Naive thymus-derived CD4-positive, alpha-beta T cell (primary cell): ENCODE data around the gene BNIP5. TPM values are rescaled to one million over a fixed set of nuclear protein-coding genes. Genes with fewer than 3 reads are reported as not detected.
A peak's percentile ranks its signal among the peaks of the same experiment; 100 is the strongest.

Experiments used
- ATAC-seq: fragments of 150-1000 bp; cut with Tn5 transposase; 2 replicates; pipeline ENCODE4 v1.10.0; 2021; ENCODE audit warnings: mild to moderate bottlenecking, moderate library complexity
- CTCF ChIA-PET: fragments of 350-600 bp; sonication (Branson Sonifier 250); formaldehyde crosslinking; loops from one replicate; lab custom pipeline; 2021; ENCODE audit warnings: antibody characterized with exemption; lab: Charles Lee
- POLR2A ChIA-PET: fragments of 350-600 bp; sonication (Branson Sonifier 250); formaldehyde crosslinking; loops from one replicate; lab custom pipeline; 2021; ENCODE audit warnings: antibody characterized with exemption, inconsistent platforms; lab: Charles Lee
- DNase-seq, 9 donors: peaks; one replicate each; pipeline versions ENCODE4 v3.0.0 to v3.0.0-alpha.2; 2020 to 2022; ENCODE audit warnings: mixed read lengths in 1 of 9
- H3K27ac ChIP-seq: one replicate; pipeline ENCODE4 v1.7.0; 2013; ENCODE audit warnings: mild to moderate bottlenecking, low read depth, low read length, moderate library complexity
- H3K27me3 ChIP-seq, 2 donors: one replicate each; pipeline ENCODE4 v1.7.0; 2013; ENCODE audit warnings: low read length in 2 of 2, mild to moderate bottlenecking in 2 of 2, moderate library complexity in 2 of 2; ENCODE audit not compliant: control insufficient read depth in 2 of 2, insufficient read depth in 2 of 2
- H3K36me3 ChIP-seq, 3 experiments: 1 replicate in 2 of 3; 2 replicates in 1 of 3; pipeline ENCODE4 v1.7.0; 2013; ENCODE audit warnings: low read length in 3 of 3, mild to moderate bottlenecking in 3 of 3, moderate library complexity in 1 of 3; ENCODE audit not compliant: insufficient read depth in 3 of 3, control insufficient read depth in 2 of 3
- H3K4me1 ChIP-seq, 2 donors: one replicate each; pipeline ENCODE4 v1.7.0; 2013; ENCODE audit warnings: low read length in 2 of 2, mild to moderate bottlenecking in 2 of 2, moderate library complexity in 1 of 2; ENCODE audit not compliant: control insufficient read depth in 2 of 2, insufficient read depth in 2 of 2
- H3K4me3 ChIP-seq: 2 replicates; pipeline ENCODE4 v1.7.0; 2013; ENCODE audit warnings: mild to moderate bottlenecking, low read length
- H3K9me3 ChIP-seq, 3 experiments: 1 replicate in 2 of 3; 2 replicates in 1 of 3; pipeline ENCODE4 v1.7.0; 2013; ENCODE audit warnings: low read length in 3 of 3; ENCODE audit not compliant: control insufficient read depth in 2 of 3
- H3K27ac Mint-ChIP-seq, 9 donors: one replicate each; pipeline ENCODE4 v1.8.0; 2020 to 2022; ENCODE audit warnings: mixed read lengths in 9 of 9, mild to moderate bottlenecking in 8 of 9, moderate library complexity in 5 of 9, inconsistent platforms in 2 of 9
- H3K27me3 Mint-ChIP-seq, 5 donors: one replicate each; pipeline ENCODE4 v1.8.0; 2021 to 2022; ENCODE audit warnings: mixed read lengths in 5 of 5, mild to moderate bottlenecking in 1 of 5
- H3K36me3 Mint-ChIP-seq, 5 donors: one replicate each; pipeline ENCODE4 v1.8.0; 2020 to 2022; ENCODE audit warnings: mixed read lengths in 5 of 5, mild to moderate bottlenecking in 3 of 5, inconsistent platforms in 1 of 5
- H3K4me1 Mint-ChIP-seq, 7 donors: one replicate each; pipeline ENCODE4 v1.8.0; 2020 to 2022; ENCODE audit warnings: mixed read lengths in 7 of 7, mild to moderate bottlenecking in 3 of 7, inconsistent platforms in 1 of 7
- H3K4me3 Mint-ChIP-seq, 10 donors: one replicate each; pipeline ENCODE4 v1.8.0; 2020 to 2022; ENCODE audit warnings: mild to moderate bottlenecking in 10 of 10, mixed read lengths in 10 of 10, moderate library complexity in 6 of 10, inconsistent platforms in 2 of 10
- H3K9me3 Mint-ChIP-seq, 11 donors: one replicate each; pipeline ENCODE4 v1.8.0; 2020 to 2022; ENCODE audit warnings: mixed read lengths in 11 of 11, mild to moderate bottlenecking in 4 of 11, inconsistent platforms in 1 of 11, moderate library complexity in 1 of 11
- intact Hi-C, 2 donors: fragments of 100-400 bp; cut with micrococcal nuclease; formaldehyde crosslinking; loops; one replicate each; pipeline ENCODE4 v1.15.1; 2023
- polyA plus RNA-seq, 2 donors: library from polyadenylated mRNA; unstranded; fragments of 300-500 nt; fragmentation: Illumina TruSeq; gene quantifications; one replicate each; pipeline ENCODE4 v1.2.3, GENCODE V29; 2021
- total RNA-seq, 6 experiments: library from RNA in 5 of 6; stranded (reverse) in 5 of 6; gene quantifications; 1 replicate in 5 of 6; 2 replicates in 1 of 6; pipeline ENCODE4 v1.2.3 and lab custom pipeline; 2021 to 2026

BNIP5 gene
- total and polyA plus RNA-seq, 7 experiments from 2014 or later = 0.05 TPM; not detected in 6

- Histone ChIP-seq H3K4me1 (no peaks in the 10 kb centered on the region), H3K27ac (no peak overlapping the region), H3K9me3 (no peaks in the 10 kb centered on the region), H3K27me3 (no peaks in the 10 kb centered on the region), H3K36me3 (no peaks in the 10 kb centered on the region), H3K4me3 (no peak overlapping the region)
- no peaks in the 10 kb centered on the region for H3K27me3 Mint-ChIP-seq
- no peak for ATAC-seq
- POLR2A ChIA-PET = no interaction called here
- H3K36me3 Mint-ChIP-seq = peaks cover 0 to 4% (median 0%) of the 10 kb centered on the region in 5 donors
- H3K4me3 Mint-ChIP-seq = no peak overlapping the region
- H3K27ac Mint-ChIP-seq = no peak overlapping the region
- DNase-seq = no peak
- H3K9me3 Mint-ChIP-seq = no peaks in the 10 kb centered on the region
- intact Hi-C loops = no loop called here
- CTCF ChIA-PET = no interaction called here
- peaks cover 0 to 17% (median 0%) of the 10 kb centered on the region in 7 donors for H3K4me1 Mint-ChIP-seq
Measured at GRCh38 chr6:36378936-36379335, 42.2 kb upstream of the BNIP5 start.

DNA sequence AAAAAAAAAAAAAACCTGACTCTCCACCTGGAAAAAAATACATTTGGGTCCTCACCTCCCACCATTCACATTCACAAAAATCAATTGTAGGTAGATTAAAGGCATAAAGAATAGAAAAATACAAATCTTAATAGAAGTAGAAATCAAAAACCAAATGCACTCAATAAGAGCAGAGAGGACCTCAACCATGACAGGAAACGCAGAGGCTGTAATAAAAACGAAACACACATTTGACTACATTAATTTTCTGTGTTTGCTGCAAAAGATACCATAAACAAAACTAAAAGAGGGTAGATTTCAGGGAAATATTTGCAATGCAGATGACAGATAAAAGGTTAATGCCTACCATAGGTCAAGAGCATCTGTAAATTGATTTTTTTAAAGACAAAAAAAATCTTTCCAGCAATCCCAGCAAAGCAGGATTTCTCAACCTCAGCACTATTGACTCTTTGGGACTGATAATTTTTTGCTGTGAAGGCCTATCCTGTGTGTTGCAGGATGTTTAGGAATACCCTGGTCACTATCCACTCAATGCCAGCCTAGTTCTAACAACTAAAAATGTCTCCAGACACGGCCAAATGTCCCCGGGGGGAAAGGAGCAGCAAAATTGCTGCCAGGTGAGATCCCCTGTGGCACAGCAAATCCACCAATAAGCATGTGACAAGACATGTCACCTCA, 41.7 kb upstream of the BNIP5 start:
- DNase-seq = no peak
- intact Hi-C loops = no loop called here

GRCh38 chr6:36377594-36377993, 40.9 kb upstream of the BNIP5 start:
- no peaks in the 10 kb centered on the region for H3K9me3 ChIP-seq
- H3K4me1 Mint-ChIP-seq = peaks cover 0 to 3% (median 0%) of the 10 kb centered on the region in 7 donors
- no peaks in the 10 kb centered on the region for H3K9me3 Mint-ChIP-seq
- H3K27ac Mint-ChIP-seq = no peak overlapping the region
- ATAC-seq = no peak
- POLR2A ChIA-PET = no interaction called here
- no peak for DNase-seq
- no peak overlapping the region for H3K4me3 ChIP-seq
- no peak overlapping the region for H3K27ac ChIP-seq
- no peaks in the 10 kb centered on the region for H3K36me3 ChIP-seq
- CTCF ChIA-PET = interaction anchor here (0.6 kb wide), 1 partner anchor 9 kb away, joined by 3 read pairs; no protein-coding TSS in a partner anchor
- H3K36me3 Mint-ChIP-seq = peaks cover 0 to 4% (median 0%) of the 10 kb centered on the region in 5 donors
- no peaks in the 10 kb centered on the region for H3K27me3 Mint-ChIP-seq
- no peak overlapping the region for H3K4me3 Mint-ChIP-seq
- no peaks in the 10 kb centered on the region for H3K27me3 ChIP-seq
- H3K4me1 ChIP-seq = no peaks in the 10 kb centered on the region
- intact Hi-C loops = no loop called here

More for the DNA sequence above, 41.7 kb upstream of the BNIP5 start:
- peaks cover 0 to 11% (median 0%) of the 10 kb centered on the region in 7 donors for H3K4me1 Mint-ChIP-seq
- ChIA-PET CTCF (interaction anchor here (0.6 kb wide), 1 partner anchor 9 kb away, joined by 3 read pairs; no protein-coding TSS in a partner anchor), POLR2A (no interaction called here)
- Histone ChIP-seq H3K4me3 (no peak overlapping the region), H3K27ac (no peak overlapping the region), H3K36me3 (no peaks in the 10 kb centered on the region), H3K9me3 (no peaks in the 10 kb centered on the region), H3K27me3 (no peaks in the 10 kb centered on the region), H3K4me1 (no peaks in the 10 kb centered on the region)
- no peaks in the 10 kb centered on the region for H3K27me3 Mint-ChIP-seq
- H3K9me3 Mint-ChIP-seq = no peaks in the 10 kb centered on the region
- H3K36me3 Mint-ChIP-seq = peaks cover 0 to 4% (median 0%) of the 10 kb centered on the region in 5 donors
- no peak for ATAC-seq
- peak overlapping the region in 1 of 9 donors; percentile 36 for H3K27ac Mint-ChIP-seq
- H3K4me3 Mint-ChIP-seq = no peak overlapping the region

DNA sequence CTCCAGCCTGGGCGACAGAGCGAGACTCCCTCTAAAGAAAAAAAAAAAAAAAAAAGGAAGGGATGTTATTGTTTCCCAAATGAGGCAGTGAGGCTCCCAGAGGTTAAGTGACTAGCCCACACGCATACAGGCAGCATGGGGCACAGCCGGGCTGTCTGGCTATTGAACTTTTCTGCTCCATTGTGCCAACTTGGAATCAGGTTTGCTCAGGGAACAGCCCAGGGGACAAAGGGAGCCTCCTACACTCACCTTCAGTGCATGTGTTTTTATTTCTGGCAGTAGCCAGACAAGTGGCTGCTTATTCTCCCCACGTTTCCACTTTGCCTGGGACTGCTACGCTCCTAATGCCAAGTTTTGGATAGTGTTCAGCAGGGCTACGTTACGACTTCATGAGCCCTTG, 40.1 kb upstream of the BNIP5 start:
- no peaks in the 10 kb centered on the region for H3K9me3 ChIP-seq
- Mint-ChIP-seq H3K4me3 (no peak overlapping the region), H3K9me3 (no peaks in the 10 kb centered on the region), H3K27ac (no peak overlapping the region), H3K4me1 (peaks cover 0 to 3% (median 0%) of the 10 kb centered on the region in 7 donors), H3K36me3 (peaks cover 0 to 4% (median 0%) of the 10 kb centered on the region in 5 donors), H3K27me3 (no peaks in the 10 kb centered on the region)
- ATAC-seq (no peak), DNase-seq (no peak)
- ChIA-PET POLR2A (no interaction called here), CTCF (no interaction called here)
- H3K4me1 ChIP-seq = no peaks in the 10 kb centered on the region
- H3K4me3 ChIP-seq = no peak overlapping the region
- no peak overlapping the region for H3K27ac ChIP-seq
- no peaks in the 10 kb centered on the region for H3K36me3 ChIP-seq
- intact Hi-C loops = no loop called here
- no peaks in the 10 kb centered on the region for H3K27me3 ChIP-seq

GRCh38 chr6:36376183-36376582, 39.5 kb upstream of the BNIP5 start:
- no peaks in the 10 kb centered on the region for H3K27me3 Mint-ChIP-seq
- Histone ChIP-seq H3K4me1 (no peaks in the 10 kb centered on the region), H3K27me3 (no peaks in the 10 kb centered on the region), H3K4me3 (no peak overlapping the region), H3K9me3 (no peaks in the 10 kb centered on the region), H3K36me3 (no peaks in the 10 kb centered on the region), H3K27ac (no peak overlapping the region)
- intact Hi-C loops = no loop called here
- ChIA-PET CTCF (no interaction called here), POLR2A (no interaction called here)
- H3K4me1 Mint-ChIP-seq = peaks cover 0 to 3% (median 0%) of the 10 kb centered on the region in 7 donors
- no peak for ATAC-seq
- no peaks in the 10 kb centered on the region for H3K9me3 Mint-ChIP-seq
- H3K27ac Mint-ChIP-seq = peak overlapping the region in 1 of 9 donors; percentile 63
- no peak overlapping the region for H3K4me3 Mint-ChIP-seq
- H3K36me3 Mint-ChIP-seq = peaks cover 0 to 5% (median 0%) of the 10 kb centered on the region in 5 donors
- no peak for DNase-seq

- Mint-ChIP-seq H3K27ac (peak overlapping the region in 1 of 9 donors; percentile 63), H3K4me3 (no peak overlapping the region), H3K27me3 (no peaks in the 10 kb centered on the region), H3K36me3 (peaks cover 0 to 5% (median 0%) of the 10 kb centered on the region in 5 donors), H3K9me3 (no peaks in the 10 kb centered on the region), H3K4me1 (peaks cover 0 to 3% (median 0%) of the 10 kb centered on the region in 7 donors)
- no peaks in the 10 kb centered on the region for H3K9me3 ChIP-seq
- ChIA-PET POLR2A (no interaction called here), CTCF (no interaction called here)
- ATAC-seq (no peak), DNase-seq (no peak)
- no peaks in the 10 kb centered on the region for H3K4me1 ChIP-seq
- H3K27me3 ChIP-seq = no peaks in the 10 kb centered on the region
- no peak overlapping the region for H3K4me3 ChIP-seq
- no peaks in the 10 kb centered on the region for H3K36me3 ChIP-seq
- no peak overlapping the region for H3K27ac ChIP-seq
- intact Hi-C loops = no loop called here
Measured at GRCh38 chr6:36375644-36376155, 39.0 kb upstream of the BNIP5 start.

DNA sequence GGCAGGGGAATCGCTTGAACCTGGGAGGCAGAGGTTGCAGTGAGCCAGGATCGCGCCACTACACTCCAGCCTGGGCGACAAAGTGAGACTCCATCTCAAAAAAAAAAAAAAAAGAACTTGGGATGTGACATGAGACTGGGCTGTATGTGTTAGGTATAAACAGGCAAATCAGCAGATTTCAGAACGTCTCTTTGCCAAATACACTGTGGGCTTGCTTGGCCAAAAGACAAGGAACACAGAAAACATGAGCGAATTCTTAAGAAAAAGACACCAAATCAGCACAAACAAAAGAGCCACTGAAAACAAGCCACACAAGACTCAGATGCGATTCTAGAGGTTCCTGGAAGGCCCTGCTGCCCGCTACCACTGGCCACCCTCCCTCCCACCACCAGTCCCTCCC, 38.3 kb upstream of the BNIP5 start:
- peaks cover 0 to 5% (median 0%) of the 10 kb centered on the region in 5 donors for H3K36me3 Mint-ChIP-seq
- H3K27me3 Mint-ChIP-seq = no peaks in the 10 kb centered on the region
- no peak overlapping the region for H3K27ac Mint-ChIP-seq
- no peaks in the 10 kb centered on the region for H3K36me3 ChIP-seq
- DNase-seq (no peak), ATAC-seq (no peak)
- no peaks in the 10 kb centered on the region for H3K9me3 ChIP-seq
- H3K4me1 ChIP-seq = no peaks in the 10 kb centered on the region
- peaks cover 0 to 3% (median 0%) of the 10 kb centered on the region in 7 donors for H3K4me1 Mint-ChIP-seq
- H3K27ac ChIP-seq = no peak overlapping the region
- H3K4me3 Mint-ChIP-seq = no peak overlapping the region
- ChIA-PET CTCF (no interaction called here), POLR2A (no interaction called here)
- intact Hi-C loops = no loop called here
- H3K4me3 ChIP-seq = no peak overlapping the region
- no peaks in the 10 kb centered on the region for H3K9me3 Mint-ChIP-seq
- H3K27me3 ChIP-seq = no peaks in the 10 kb centered on the region
